Liver (tissue), 9 donors: ENCODE data around the gene PCID2. TPM values are rescaled to one million over a fixed set of nuclear protein-coding genes. Genes with fewer than 3 reads are reported as not detected.

Experiments
- DNase-seq: peaks from one replicate; pipeline ENCODE4 v3.0.0-alpha.2; 2017; ENCODE audit warnings: low spot score
- H3K27ac ChIP-seq, 2 donors: one replicate each; pipeline ENCODE4 v1.7.0; 2013; ENCODE audit warnings: inconsistent platforms in 2 of 2, low read length in 2 of 2, control low read depth in 1 of 2, low read depth in 1 of 2, mild to moderate bottlenecking in 1 of 2
- H3K27me3 ChIP-seq, 4 donors: one replicate each; pipeline versions ENCODE4 v1.6.1 to v1.7.0; 2013; ENCODE audit warnings: low read length in 3 of 4, inconsistent platforms in 1 of 4, mild to moderate bottlenecking in 1 of 4, moderate library complexity in 1 of 4; ENCODE audit not compliant: control insufficient read depth in 4 of 4, insufficient read depth in 4 of 4
- H3K36me3 ChIP-seq, 4 donors: one replicate each; pipeline versions ENCODE4 v1.6.1 to v1.7.0; 2013; ENCODE audit warnings: low read length in 3 of 4, mild to moderate bottlenecking in 3 of 4, low read depth in 1 of 4, moderate library complexity in 1 of 4; ENCODE audit not compliant: control insufficient read depth in 4 of 4, insufficient read depth in 3 of 4
- H3K4me1 ChIP-seq, 4 donors: one replicate each; pipeline versions ENCODE4 v1.6.1 to v1.7.0; 2013; ENCODE audit warnings: low read length in 3 of 4, mild to moderate bottlenecking in 3 of 4, moderate library complexity in 1 of 4; ENCODE audit not compliant: control insufficient read depth in 4 of 4, insufficient read depth in 4 of 4
- H3K4me3 ChIP-seq, 3 donors: one replicate each; pipeline versions ENCODE4 v1.6.1 to v1.7.0; 2013; ENCODE audit warnings: low read length in 3 of 3, control low read depth in 1 of 3, low read depth in 1 of 3, mild to moderate bottlenecking in 1 of 3
- H3K9ac ChIP-seq, 2 donors: one replicate each; pipeline ENCODE4 v1.7.0; 2013; ENCODE audit warnings: low read length in 2 of 2, mild to moderate bottlenecking in 2 of 2, moderate library complexity in 2 of 2, control low read depth in 1 of 2, low read depth in 1 of 2
- H3K9me3 ChIP-seq, 4 donors: one replicate each; pipeline versions ENCODE4 v1.6.1 to v1.7.0; 2013; ENCODE audit warnings: low read length in 3 of 4; ENCODE audit not compliant: control insufficient read depth in 4 of 4
- EGR1 ChIP-seq, 2 donors: IDR thresholded peaks; 2 replicates each; pipeline ENCODE4 v1.6.1; 2016 to 2018; ENCODE audit warnings: antibody characterized with exemption in 2 of 2, low read depth in 2 of 2
- FOXA1 ChIP-seq: IDR thresholded peaks from 2 replicates; pipeline ENCODE4 v1.6.1; 2016; ENCODE audit warnings: antibody characterized with exemption
- FOXA2 ChIP-seq: IDR thresholded peaks from 2 replicates; pipeline ENCODE4 v1.6.1; 2016; ENCODE audit warnings: antibody characterized with exemption
- GABPA ChIP-seq, 2 donors: IDR thresholded peaks in 1 of 2; conservative IDR thresholded peaks in 1 of 2; 2 replicates each; pipeline ENCODE4 v1.6.1; 2016; ENCODE audit warnings: antibody characterized with exemption in 2 of 2, mild to moderate bottlenecking in 1 of 2, moderate library complexity in 1 of 2
- HNF4G ChIP-seq: IDR thresholded peaks from 2 replicates; pipeline ENCODE4 v1.6.1; 2016; ENCODE audit warnings: antibody characterized with exemption
- JUND ChIP-seq, 2 donors: IDR thresholded peaks; 2 replicates each; pipeline ENCODE4 v1.6.1; 2016; ENCODE audit warnings: antibody characterized with exemption in 2 of 2
- RAD21 ChIP-seq, 2 donors: IDR thresholded peaks; 2 replicates each; pipeline ENCODE4 v1.6.1; 2016; ENCODE audit warnings: antibody characterized with exemption in 2 of 2, mild to moderate bottlenecking in 2 of 2
- RXRA ChIP-seq, 2 donors: IDR thresholded peaks; 2 replicates each; pipeline ENCODE4 v1.6.1; 2017 to 2018; ENCODE audit warnings: antibody characterized with exemption in 2 of 2, mild to moderate bottlenecking in 1 of 2
- SP1 ChIP-seq: IDR thresholded peaks from 2 replicates; pipeline ENCODE4 v1.6.1; 2018; ENCODE audit warnings: antibody characterized with exemption, mild to moderate bottlenecking
- TAF1 ChIP-seq: conservative IDR thresholded peaks from 2 replicates; pipeline ENCODE4 v1.6.1; 2016; ENCODE audit warnings: antibody characterized with exemption, mild to moderate bottlenecking
- YY1 ChIP-seq: IDR thresholded peaks from 2 replicates; pipeline ENCODE4 v1.6.1; 2016; ENCODE audit warnings: antibody characterized with exemption, mild to moderate bottlenecking
- WGBS: extraction: QIAGEN DNeasy Blood & Tissue Kit; methylation state at CpG from one replicate; pipeline ENCODE4 v1.1.7; 2013; 5-methylcytosine and 5-hydroxymethylcytosine counted together
- polyA plus RNA-seq, 2 donors: library from polyadenylated mRNA; stranded (reverse) in 1 of 2; unstranded in 1 of 2; fragments of 200-250 nt in 1 of 2; fragments of >200 nt in 1 of 2; fragmentation: Nextera tagmentation in 1 of 2; extraction: Ambion mirVana in 1 of 2; gene quantifications; one replicate each; pipeline versions ENCODE4 v1.2.1 to v1.2.3, GENCODE V29; 2013 to 2015
- total RNA-seq, 2 donors: library from RNA; depleted of rRNA; stranded (reverse); fragments of >200 nt; gene quantifications; one replicate each; pipeline ENCODE4 v1.2.3, GENCODE V29; 2014
- TF ChIP-seq, protein P1 (sequence below): IDR thresholded peaks from 2 replicates; pipeline ENCODE4 v1.6.1; 2016; ENCODE audit warnings: antibody characterized with exemption, mild to moderate bottlenecking
- TF ChIP-seq, protein P2 (sequence below): IDR thresholded peaks from 2 replicates; pipeline ENCODE4 v1.6.1; 2016; ENCODE audit warnings: antibody characterized with exemption
- TF ChIP-seq, protein P3 (sequence below): fragments of 150-350 bp; IDR thresholded peaks from 2 replicates; pipeline ENCODE4 v1.5.1; 2017; ENCODE audit warnings: improper control_type of control experiment, low read depth, low read length; ENCODE audit not compliant: missing input control
- donor health status: healthy.
- donor health status: healthy.
- donor health status: healthy.
- donor health status: healthy.
- donor health status: healthy.

Gene PCID2
- total and polyA plus RNA-seq, 4 donors = 13.8 to 39.1 (median 22.7) TPM

DNA sequence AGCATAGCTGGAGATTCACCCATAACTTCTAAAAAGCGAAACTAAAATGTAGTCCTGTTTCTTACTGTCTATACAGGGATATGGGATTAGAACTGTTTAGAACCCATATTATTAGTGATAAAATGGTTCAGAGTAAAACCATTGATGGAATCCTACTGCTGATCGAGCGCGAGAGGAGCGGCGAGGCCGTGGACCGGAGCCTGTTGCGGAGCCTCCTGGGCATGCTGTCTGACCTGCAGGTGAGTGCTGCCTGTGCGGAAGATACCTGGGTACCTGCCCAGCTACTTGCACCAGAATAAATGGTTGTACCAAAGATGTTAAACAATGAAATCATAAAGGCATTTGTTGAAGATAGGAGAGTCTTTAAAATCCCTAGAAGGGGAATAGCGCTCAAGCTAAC, 24.6 kb upstream of the PCID2 start:
- no peak for DNase-seq
- Histone ChIP-seq H3K27ac (no peak overlapping the region), H3K27me3 (no peaks in the 10 kb centered on the region), H3K4me1 (no peaks in the 10 kb centered on the region), H3K9me3 (no peaks in the 10 kb centered on the region), H3K4me3 (no peak overlapping the region), H3K36me3 (peaks cover 11 to 46% (median 27%) of the 10 kb centered on the region in 4 donors), H3K9ac (no peak overlapping the region)
- WGBS = 99% methylated on average over 11 of the region's 11 CpGs
- TF ChIP-seq FOXA2 (no peak), TAF1 (no peak), JUND (IDR thresholded peaks at IDR 0.05) (no peak), GABPA (IDR thresholded peaks at IDR 0.05 in 1 of 2, conservative IDR thresholded peaks at IDR 0.05 in 1 of 2) (no peak), FOXA1 (no peak), YY1 (no peak), SP1 (no peak), RXRA (IDR thresholded peaks at IDR 0.05) (no peak), EGR1 (IDR thresholded peaks at IDR 0.05; ENCODE audit: low read depth in 2 of 2) (no peak), HNF4G (no peak)
- TF ChIP-seq, protein P1, sequence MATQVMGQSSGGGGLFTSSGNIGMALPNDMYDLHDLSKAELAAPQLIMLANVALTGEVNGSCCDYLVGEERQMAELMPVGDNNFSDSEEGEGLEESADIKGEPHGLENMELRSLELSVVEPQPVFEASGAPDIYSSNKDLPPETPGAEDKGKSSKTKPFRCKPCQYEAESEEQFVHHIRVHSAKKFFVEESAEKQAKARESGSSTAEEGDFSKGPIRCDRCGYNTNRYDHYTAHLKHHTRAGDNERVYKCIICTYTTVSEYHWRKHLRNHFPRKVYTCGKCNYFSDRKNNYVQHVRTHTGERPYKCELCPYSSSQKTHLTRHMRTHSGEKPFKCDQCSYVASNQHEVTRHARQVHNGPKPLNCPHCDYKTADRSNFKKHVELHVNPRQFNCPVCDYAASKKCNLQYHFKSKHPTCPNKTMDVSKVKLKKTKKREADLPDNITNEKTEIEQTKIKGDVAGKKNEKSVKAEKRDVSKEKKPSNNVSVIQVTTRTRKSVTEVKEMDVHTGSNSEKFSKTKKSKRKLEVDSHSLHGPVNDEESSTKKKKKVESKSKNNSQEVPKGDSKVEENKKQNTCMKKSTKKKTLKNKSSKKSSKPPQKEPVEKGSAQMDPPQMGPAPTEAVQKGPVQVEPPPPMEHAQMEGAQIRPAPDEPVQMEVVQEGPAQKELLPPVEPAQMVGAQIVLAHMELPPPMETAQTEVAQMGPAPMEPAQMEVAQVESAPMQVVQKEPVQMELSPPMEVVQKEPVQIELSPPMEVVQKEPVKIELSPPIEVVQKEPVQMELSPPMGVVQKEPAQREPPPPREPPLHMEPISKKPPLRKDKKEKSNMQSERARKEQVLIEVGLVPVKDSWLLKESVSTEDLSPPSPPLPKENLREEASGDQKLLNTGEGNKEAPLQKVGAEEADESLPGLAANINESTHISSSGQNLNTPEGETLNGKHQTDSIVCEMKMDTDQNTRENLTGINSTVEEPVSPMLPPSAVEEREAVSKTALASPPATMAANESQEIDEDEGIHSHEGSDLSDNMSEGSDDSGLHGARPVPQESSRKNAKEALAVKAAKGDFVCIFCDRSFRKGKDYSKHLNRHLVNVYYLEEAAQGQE = no peak
- TF ChIP-seq, protein P2, sequence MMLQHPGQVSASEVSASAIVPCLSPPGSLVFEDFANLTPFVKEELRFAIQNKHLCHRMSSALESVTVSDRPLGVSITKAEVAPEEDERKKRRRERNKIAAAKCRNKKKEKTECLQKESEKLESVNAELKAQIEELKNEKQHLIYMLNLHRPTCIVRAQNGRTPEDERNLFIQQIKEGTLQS = no peak

DNA sequence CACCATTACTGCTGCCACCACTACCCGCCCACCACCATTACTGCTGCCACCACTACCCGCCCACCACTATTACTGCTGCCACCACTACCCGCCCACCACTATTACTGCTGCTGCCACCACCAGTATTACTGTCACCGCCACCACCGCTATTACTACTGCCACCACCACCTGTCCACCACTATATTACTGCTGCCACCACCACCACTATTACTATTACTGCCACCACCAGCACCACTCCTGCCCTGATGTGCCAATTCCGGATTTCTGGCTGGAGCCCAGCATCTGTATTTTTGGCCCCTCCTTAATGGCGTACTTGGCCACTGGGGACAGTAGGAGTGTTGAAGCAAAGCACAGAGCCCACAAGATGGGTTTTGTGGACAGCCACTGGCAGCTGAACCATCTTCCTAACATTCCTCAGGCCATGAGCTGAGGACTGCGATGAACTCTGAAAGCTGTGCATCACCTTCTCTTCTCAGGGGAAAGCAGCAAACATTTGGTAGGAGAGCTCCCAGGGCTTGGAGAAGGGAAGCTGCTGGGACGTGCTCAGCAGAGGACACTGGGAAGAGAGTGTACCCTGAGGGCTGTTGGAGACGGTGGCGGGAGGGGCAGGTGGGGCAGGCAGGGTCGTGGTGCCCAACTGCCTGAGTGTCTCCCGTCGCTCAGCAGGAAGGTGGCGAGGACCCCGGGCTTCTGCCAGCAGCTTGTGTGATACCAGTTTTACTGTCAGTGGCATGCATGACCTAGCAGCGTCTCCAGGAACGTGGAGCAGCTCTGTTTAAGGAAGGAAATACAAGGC, 23.9 kb upstream of the PCID2 start:
- H3K4me3 ChIP-seq = no peak overlapping the region
- DNase-seq = no peak
- no peak overlapping the region for H3K9ac ChIP-seq
- no peak overlapping the region for H3K27ac ChIP-seq
- 94% methylated on average over 17 of the region's 18 CpGs for WGBS
- peaks cover 11 to 46% (median 27%) of the 10 kb centered on the region in 4 donors for H3K36me3 ChIP-seq
- no peaks in the 10 kb centered on the region for H3K4me1 ChIP-seq
- H3K27me3 ChIP-seq = no peaks in the 10 kb centered on the region
- H3K9me3 ChIP-seq = no peaks in the 10 kb centered on the region
- TF ChIP-seq HNF4G (no peak), JUND (IDR thresholded peaks at IDR 0.05) (no peak), RAD21 (IDR thresholded peaks at IDR 0.05) (no peak)
- TF ChIP-seq, protein P2 = no peak
- TF ChIP-seq, protein P3, sequence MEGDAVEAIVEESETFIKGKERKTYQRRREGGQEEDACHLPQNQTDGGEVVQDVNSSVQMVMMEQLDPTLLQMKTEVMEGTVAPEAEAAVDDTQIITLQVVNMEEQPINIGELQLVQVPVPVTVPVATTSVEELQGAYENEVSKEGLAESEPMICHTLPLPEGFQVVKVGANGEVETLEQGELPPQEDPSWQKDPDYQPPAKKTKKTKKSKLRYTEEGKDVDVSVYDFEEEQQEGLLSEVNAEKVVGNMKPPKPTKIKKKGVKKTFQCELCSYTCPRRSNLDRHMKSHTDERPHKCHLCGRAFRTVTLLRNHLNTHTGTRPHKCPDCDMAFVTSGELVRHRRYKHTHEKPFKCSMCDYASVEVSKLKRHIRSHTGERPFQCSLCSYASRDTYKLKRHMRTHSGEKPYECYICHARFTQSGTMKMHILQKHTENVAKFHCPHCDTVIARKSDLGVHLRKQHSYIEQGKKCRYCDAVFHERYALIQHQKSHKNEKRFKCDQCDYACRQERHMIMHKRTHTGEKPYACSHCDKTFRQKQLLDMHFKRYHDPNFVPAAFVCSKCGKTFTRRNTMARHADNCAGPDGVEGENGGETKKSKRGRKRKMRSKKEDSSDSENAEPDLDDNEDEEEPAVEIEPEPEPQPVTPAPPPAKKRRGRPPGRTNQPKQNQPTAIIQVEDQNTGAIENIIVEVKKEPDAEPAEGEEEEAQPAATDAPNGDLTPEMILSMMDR = no peak
